ENCODE data around the gene ANOS1.
"Not testable (repeated sequence)": the region's sequence is repeated elsewhere in the genome, so short reads cannot be mapped to it uniquely, and the experiment has no call there.

Gene ANOS1

DNA sequence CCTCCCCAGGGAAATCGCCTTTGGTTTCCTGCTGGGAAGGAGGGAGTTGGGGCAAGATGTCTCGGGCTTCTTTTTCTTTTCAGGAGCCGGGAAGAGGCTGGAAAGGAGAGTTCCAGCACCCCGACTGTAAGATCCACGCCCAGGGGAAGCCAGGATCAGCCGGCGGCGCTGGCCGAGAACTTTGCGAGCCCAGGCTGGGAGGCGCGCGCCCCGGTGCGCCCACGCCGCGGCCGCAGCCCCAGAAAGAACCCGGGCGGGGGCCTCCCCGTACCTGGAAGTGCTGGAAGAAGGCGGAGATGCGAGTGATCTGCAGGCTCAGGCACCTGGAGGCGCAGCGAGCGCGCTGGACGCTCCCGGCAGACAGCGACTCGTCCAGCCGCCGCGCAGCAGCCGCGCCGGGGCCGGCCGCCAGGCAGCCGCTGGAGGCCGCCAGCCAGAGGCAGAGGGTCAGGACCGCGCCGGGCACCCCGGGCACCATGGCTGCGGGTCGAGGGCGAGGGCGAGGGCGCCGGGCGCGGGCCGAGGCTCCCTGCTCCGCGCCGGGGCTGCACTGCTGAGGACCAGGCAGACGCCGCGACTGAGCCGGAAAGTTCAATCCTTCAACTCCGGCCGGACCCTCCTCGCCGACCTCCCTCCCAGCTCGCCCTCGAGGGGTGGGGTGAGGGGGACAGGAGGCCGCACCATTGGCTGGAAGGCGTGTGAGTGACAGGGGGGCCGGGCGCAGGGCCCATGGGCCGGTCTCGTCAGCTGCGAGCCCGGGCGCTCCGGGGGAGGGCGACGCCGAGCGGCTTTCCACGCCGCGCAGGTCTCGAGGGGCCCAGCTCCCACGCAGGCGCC lies at the start of gene ANOS1:
ANOS1 (minus strand) TSS at position 579 of the 837 bp plus-strand sequence; CDS start at position 478, 101 bp downstream.
- DNase-seq, result peak; percentile 3

- DNase-seq, result no peak
These were observed 41.2 kb upstream of the ANOS1 start for GRCh38 chrX:8773117-8773516.

DNA sequence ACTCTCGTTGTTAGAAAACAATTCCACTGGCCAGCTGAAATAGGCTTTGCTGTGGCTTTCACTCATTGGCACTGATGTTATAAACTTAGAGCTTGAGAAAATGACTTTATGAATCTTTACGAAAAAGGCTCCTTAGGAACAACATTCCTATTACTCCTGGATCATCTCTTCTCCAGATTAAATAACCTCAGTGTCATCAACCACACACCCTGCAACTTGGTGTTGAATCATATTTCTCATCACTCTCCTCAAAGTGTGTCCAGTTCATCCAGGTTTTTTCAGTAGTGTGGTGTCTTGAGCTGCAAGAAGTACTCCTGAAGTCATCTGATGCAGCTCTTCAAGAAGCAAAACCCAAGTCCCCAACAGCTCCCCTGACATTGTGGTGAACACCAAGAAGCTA lies 28.1 kb upstream of the ANOS1 start:
- DNase-seq, result no peak

DNA sequence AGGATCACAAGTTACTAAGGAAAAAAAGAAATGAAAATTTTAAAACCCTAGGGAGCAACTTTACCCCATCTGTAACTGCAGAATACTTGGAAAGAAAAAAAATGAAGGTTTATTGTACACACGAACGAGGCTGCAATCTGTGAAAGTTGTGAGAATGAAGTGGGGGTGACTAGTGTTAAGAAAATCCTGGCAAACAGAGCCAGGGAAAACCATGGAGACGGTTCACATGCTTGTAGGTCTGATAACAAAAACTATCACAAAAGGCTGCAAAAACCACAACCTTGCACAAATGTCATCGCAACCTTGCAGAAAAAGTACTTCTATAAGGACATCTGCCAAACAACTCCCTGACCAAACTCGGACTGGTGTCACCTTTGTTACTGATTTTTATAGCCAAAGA lies 26.8 kb upstream of the ANOS1 start:
- not testable (repeated sequence) for DNase-seq

DNA sequence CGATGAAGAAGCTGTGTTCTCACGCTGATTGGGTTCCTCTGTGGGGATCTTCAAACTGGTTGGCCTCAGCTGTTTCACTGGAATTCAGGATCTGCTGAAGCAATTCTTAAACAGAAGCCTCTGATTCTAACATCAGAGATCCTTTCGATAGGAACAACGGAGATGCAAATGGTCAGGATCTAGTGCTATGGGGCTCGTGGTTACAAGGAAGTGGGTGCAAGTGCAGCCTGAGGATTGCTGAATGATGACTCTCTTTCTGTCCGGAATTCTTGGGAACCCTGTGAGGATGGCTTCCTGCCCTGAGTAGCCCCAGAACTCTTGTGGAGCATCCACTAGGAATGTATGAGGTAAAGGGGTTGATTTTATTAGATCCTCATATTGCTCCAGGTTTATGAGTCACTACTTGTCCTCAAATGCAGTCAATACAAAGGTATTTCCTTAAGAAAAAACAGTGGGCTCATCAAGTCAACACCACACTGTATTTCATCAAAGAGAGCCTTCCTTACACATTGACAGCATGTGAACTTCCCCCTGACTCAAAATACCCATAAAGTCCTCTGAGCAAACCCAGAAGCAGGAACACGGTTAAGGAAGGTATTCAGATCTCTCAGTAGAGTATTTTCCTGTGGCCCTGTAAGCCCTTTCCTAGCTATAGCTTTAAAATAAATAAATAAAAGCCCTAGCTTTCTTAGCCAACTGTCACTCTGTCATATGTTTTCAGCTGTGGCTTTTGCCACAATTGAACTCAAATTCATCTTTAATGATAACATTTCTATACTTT lies 25.9 kb upstream of the ANOS1 start:
- DNase-seq, result not testable (repeated sequence)

DNA sequence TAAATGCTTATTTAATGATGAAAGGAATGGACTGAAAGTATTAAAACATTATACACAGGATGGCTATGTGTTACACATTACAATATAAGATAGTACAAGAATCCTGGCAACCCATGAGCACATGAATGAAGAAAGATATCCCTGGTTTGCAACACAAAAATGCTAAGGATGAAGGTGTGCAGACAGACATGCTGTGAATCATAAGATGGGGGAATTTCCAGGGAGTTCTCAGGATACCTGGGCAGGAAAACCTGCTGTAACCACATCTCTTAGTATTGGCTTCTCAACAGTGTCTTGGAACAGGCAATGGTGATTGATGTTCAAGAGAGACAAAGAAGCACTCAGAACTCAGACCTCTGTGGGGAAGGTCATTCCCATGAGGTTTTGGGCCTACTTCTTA lies 23.9 kb upstream of the ANOS1 start:
- no peak for DNase-seq

DNA sequence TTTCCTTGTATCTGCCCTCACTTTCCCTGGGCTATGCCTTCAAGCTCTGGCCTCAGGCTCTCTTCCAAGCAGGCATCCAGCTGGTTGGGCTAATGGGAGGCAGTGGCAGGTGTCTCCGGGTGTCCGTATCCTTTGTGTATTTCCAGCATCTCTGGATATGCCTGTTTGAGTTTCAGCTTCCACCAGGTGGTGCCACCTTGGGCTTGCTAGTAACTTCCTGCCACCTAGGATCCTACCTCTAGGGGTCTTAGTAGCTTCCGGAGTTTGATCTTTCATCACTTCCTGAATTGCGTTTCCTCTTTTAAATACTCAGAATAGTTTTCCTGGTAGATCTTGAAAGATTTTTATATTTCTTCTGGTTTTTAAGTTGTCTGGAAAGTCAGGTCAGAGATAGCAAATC lies 23.2 kb upstream of the ANOS1 start:
- DNase-seq, result no peak

DNA sequence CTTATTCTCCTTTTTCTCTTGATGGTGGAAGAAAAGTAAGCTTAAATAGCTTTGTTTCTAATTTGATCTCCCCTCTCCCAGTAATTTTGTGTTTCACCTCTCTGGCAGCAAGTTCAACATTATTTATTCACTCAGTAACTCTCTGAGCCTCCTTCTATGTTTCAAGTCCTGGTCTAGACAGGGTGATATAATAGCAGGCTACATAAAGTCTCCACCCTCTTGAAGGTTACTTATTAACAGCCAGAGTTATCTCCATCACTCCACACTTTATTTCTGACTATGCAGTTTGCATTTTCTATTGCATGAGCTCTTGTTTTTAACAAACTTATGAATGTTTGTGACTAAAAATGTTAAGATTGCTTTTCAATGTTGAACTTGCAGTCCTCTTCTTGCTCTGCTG lies 17.8 kb upstream of the ANOS1 start:
- no peak for DNase-seq

- DNase-seq, result peak; percentile 1
These were observed 16.9 kb upstream of the ANOS1 start for GRCh38 chrX:8748855-8749254.

DNA sequence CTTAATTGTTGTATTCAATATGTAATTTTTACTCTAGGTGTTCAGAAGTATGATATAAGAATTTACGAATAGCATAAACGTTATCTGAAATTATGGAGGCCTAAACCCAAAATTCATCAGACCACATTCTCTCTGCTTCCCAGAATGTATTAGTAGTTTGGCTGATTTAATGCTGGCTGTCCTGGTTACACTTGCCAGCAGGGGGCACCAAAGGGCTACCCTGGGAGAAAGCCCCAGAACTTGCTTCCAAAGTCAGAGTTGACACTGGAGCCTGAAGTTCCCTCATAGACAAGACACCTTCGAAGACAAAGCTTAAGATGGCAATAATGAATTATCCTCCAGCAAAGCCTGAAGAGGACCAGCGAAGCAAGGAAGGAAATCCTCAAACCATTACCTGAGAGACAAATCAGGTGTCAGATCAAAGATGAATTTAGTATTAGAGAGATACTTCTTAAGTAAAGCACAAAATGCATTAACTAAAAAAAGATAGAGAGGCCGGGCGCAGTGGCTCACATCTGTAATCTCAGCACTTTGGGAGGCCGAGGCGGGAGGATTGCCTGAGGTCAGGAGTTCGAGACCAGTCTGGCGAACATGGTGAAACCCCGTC lies 11.3 kb upstream of the ANOS1 start:
- peak; percentile 1 for DNase-seq

DNA sequence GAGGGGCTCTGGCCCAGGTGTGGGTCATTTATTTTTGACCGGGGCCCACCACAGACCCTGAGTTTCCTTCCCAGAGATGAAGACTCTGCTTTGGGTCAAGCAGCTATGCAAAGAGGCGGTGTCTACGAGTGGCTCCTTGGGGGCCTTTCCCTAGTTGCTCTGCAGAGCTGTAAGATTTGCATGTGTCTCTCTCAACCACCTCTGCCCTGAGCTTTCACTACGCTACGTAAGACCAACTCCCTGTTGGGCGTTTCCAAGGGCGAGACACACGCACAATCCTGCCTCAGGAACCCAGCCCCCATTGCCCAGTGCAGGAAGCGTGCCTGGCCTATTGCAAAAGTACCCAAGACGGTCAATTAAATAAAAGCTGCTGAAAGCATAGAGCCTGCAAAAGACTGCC lies 10.0 kb upstream of the ANOS1 start:
- DNase-seq, result no peak

DNA sequence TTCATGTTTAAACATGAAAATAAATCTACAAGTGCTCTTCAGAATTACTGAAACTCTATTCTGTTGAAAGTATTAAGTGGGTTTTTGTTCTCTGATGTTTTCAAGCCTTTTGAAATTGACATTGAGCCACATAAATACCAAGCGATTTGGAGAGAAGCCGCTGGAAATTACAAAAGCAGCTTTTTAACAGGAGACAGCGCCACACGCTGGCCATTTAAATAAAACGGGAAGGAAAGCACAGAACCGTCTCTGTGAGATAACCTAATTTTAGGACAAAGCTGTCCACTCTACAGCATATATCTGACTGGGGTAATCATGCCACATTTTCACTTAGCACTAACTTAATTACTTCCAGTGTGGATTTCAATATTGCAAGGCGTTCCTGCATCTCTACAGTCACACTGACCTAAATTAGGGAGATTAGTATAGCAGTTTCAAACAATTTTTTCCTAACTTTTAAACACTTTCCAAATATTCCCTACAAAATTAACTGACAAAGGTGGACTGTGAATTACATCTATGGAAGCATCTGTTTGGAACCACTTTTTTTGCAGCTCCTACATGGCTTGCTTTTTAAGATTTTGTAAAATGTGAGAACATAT lies 6.8 kb upstream of the ANOS1 start:
- DNase-seq, result peak; percentile 9

GRCh38 chrX:8737883-8738282 lies 5.9 kb upstream of the ANOS1 start:
- no peak for DNase-seq

DNA sequence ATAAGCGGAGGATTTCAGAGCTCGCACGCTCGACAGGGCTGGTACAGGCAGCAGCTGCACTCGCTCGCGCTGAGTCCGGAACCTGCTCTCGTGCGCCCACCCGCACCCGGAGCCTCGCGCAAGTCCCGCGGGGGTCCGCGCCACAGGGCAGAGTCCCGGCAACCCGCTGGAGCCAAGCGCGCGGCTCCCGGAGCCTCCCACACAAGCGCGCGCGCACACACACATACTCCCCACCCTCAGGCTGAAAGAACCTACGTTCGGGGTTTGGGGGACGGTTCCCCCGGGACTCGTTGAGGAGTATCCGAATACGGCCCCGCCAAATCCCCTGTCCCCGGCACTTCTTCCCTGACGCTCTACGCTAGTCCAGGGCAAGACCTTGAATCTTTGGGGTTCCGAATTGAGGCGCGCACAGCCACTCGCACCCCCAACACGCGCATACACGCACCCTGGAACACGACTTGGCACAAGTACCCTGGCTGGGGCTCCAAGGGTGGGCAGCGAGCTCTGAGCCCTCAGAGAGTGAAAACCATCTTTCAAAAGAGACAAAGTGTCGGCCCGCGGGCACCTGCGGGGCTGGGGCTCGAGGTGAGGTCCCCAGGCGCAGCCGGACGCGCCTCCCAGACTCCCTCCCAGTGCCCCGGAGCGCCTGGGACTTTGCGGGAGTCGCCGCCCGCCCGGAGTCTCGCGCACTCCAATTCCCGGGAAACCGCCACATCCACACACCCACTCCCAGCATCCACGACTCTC lies 952 bp downstream of the ANOS1 start:
- DNase-seq, result no peak

- no peak for DNase-seq
These were observed 2.1 kb downstream of the ANOS1 start for GRCh38 chrX:8729811-8730210.

DNA sequence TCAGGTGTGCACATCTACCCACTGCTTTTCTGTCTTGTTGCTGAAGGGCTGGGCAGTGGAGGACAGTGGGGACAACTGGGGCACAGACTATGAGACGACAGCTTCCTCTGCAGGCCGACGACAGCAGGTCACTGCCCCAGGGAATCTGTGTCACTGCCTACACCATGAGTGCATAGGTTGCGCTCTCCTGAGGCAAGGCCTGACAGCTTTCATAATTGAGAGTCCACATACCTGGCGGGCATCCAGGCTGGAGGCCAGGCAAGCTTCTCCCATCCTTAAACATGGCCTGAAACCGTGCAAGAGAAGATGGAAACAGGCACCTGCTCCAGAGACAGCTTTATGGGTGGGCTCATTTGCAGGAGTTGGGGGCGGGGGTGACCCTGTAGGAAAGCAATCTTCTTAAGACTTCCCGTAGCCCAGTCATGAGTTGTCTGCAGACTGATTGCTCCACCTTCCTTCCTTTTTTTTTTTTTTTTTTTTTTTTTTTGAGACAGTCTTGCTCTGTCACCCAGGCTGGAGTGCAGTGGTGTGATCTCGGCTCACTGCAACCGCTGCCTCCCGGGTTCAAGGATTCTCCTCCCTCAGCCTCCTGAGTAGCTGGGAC lies 2.9 kb downstream of the ANOS1 start:
- DNase-seq, result no peak

GRCh38 chrX:8726031-8726652 lies 5.8 kb downstream of the ANOS1 start:
- peak; percentile 55 for DNase-seq

DNA sequence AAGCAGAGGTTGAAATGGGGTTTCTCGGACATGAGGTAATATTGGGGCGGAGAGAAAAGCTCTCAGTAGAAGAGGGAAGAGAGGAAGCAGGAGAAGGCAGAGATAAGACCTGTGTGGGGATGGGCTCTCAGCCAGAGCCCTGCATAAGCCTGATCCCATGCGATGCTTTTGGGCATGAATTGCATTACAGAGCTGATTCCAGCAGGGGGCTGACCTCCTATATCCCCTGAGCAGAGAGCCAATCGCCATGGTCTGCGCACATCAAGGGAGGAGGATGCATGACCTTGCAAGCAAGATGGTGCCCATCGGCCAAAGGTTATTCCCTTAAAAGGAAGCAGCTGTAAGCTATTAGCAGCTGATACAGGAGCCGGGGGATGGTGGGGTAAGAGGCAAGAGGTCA lies 7.6 kb downstream of the ANOS1 start:
- no peak for DNase-seq

- DNase-seq, result no peak
These were observed 10.4 kb downstream of the ANOS1 start for GRCh38 chrX:8721536-8721935.

- no peak for DNase-seq
These were observed 11.8 kb downstream of the ANOS1 start for GRCh38 chrX:8720136-8720535.

- no peak for DNase-seq
These were observed 14.6 kb downstream of the ANOS1 start for GRCh38 chrX:8717354-8717753.

DNA sequence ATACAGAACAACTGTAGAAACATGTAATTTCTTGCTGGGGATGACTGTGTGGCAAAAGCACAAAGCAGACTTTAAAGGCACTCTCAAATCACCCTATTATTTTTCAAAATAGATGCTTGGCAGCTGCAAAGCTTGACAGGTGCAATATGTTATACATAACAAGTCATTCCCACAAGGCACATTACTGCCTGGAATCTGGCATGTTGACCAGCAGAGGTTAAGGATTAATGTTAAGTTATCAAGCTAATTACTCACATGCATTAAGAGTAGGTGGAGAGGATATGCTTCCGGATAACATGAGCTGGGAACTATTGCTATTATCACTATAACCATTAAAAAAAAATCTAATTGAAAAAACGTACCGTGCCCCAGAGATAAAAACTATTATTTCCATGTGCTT lies 17.8 kb downstream of the ANOS1 start:
- DNase-seq, result peak; percentile 44

All from NCI-H1694 treated with DMSO at 0.1 percent for 48 hours (cell line).